Peyer's patch (tissue), 4 donors: Measurements from ENCODE around the gene CTCFL. TPM values are rescaled to one million over a fixed set of nuclear protein-coding genes. Genes with fewer than 3 reads are reported as not detected.
"Not testable (repeated sequence)": the region's sequence is repeated elsewhere in the genome, so short reads cannot be mapped to it uniquely, and the experiment has no call there.

Experiments
- DNase-seq, 3 donors: peaks; one replicate each; pipeline ENCODE4 v3.0.0-alpha.2; 2017 to 2019
- H3K27ac ChIP-seq, 4 donors: fragments of 200-600 bp; sonication (generic); one replicate each; pipeline ENCODE4 v1.5.1; 2016 to 2019
- H3K27me3 ChIP-seq, 2 donors: fragments of 200-600 bp; sonication (generic); one replicate each; pipeline ENCODE4 v1.5.1; 2019
- H3K36me3 ChIP-seq, 3 donors: fragments of 200-600 bp; sonication (generic); one replicate each; pipeline ENCODE4 v1.5.1; 2016 to 2019
- H3K4me1 ChIP-seq, 4 donors: fragments of 200-600 bp; sonication (generic); one replicate each; pipeline ENCODE4 v1.5.1; 2016 to 2019
- H3K4me3 ChIP-seq, 4 donors: fragments of 200-600 bp; sonication (generic); 1 replicate in 3 of 4; 2 replicates in 1 of 4; pipeline ENCODE4 v1.5.1; 2016 to 2019; ENCODE audit warnings: mild to moderate bottlenecking in 1 of 4
- H3K9me3 ChIP-seq, 4 donors: fragments of 200-600 bp; sonication (generic); one replicate each; pipeline ENCODE4 v1.5.1; 2016 to 2019; ENCODE audit warnings: mild to moderate bottlenecking in 1 of 4
- CTCF ChIP-seq, 6 experiments: fragments of 450-650 bp in 4 of 6; fragments of 200-600 bp in 2 of 6; sonication (generic) in 1 of 6; IDR thresholded peaks; one replicate each; pipeline ENCODE4 v1.5.1; 2017 to 2019; ENCODE audit warnings: antibody characterized with exemption in 6 of 6, mild to moderate bottlenecking in 3 of 6, moderate library complexity in 1 of 6
- POLR2A ChIP-seq, 2 donors: fragments of 450-650 bp; IDR thresholded peaks; one replicate each; pipeline ENCODE4 v1.5.1; 2017; ENCODE audit warnings: antibody characterized with exemption in 2 of 2, mild to moderate bottlenecking in 2 of 2, moderate library complexity in 2 of 2
- total RNA-seq, 4 donors: library from RNA; depleted of rRNA; stranded (reverse); fragments of >200 nt; gene quantifications; one replicate each; pipeline ENCODE4 v1.1.0, GENCODE V29; 2016

Gene CTCFL
- total RNA-seq, 4 donors from 2014 or later: not detected

GRCh38 chr20:57513199-57513598 lies 11.7 kb downstream of the CTCFL start:
- TF ChIP-seq POLR2A (IDR thresholded peaks at IDR 0.05) (no peak), CTCF (IDR thresholded peaks at IDR 0.05) (no peak)
- DNase-seq: no peak

GRCh38 chr20:57512432-57512831 lies 12.5 kb downstream of the CTCFL start:
- H3K27me3 ChIP-seq: no peaks in the 10 kb centered on the region
- no peak overlapping the region for H3K27ac ChIP-seq
- DNase-seq: no peak
- H3K4me1 ChIP-seq: no peaks in the 10 kb centered on the region
- H3K36me3 ChIP-seq: no peaks in the 10 kb centered on the region
- H3K9me3 ChIP-seq: no peaks in the 10 kb centered on the region
- TF ChIP-seq POLR2A (IDR thresholded peaks at IDR 0.05): no peak
- TF ChIP-seq CTCF (IDR thresholded peaks at IDR 0.05): no peak
- no peak overlapping the region for H3K4me3 ChIP-seq

More at GRCh38 chr20:57513199-57513598, 11.7 kb downstream of the CTCFL start:
- Histone ChIP-seq H3K36me3 (no peaks in the 10 kb centered on the region), H3K27ac (no peak overlapping the region), H3K27me3 (no peaks in the 10 kb centered on the region), H3K4me1 (no peaks in the 10 kb centered on the region), H3K4me3 (no peak overlapping the region), H3K9me3 (no peaks in the 10 kb centered on the region)

GRCh38 chr20:57511709-57512108 lies 13.2 kb downstream of the CTCFL start:
- not testable (repeated sequence) for DNase-seq, H3K27me3 ChIP-seq, H3K9me3 ChIP-seq, H3K4me3 ChIP-seq, H3K36me3 ChIP-seq, H3K27ac ChIP-seq, H3K4me1 ChIP-seq

- DNase-seq: no peak
- Histone ChIP-seq H3K27me3 (no peaks in the 10 kb centered on the region), H3K4me1 (no peaks in the 10 kb centered on the region), H3K36me3 (no peaks in the 10 kb centered on the region), H3K4me3 (no peak overlapping the region), H3K27ac (no peak overlapping the region), H3K9me3 (no peaks in the 10 kb centered on the region)
- TF ChIP-seq POLR2A (IDR thresholded peaks at IDR 0.05) (no peak), CTCF (IDR thresholded peaks at IDR 0.05) (peak in 3 of 6 experiments; percentile 9 to 23 (median 21))
Measured at GRCh38 chr20:57509665-57510237, 15.2 kb downstream of the CTCFL start.

GRCh38 chr20:57508831-57509230 lies 16.1 kb downstream of the CTCFL start:
- no peak overlapping the region for H3K27ac ChIP-seq

GRCh38 chr20:57508381-57508780 lies 16.6 kb downstream of the CTCFL start:
- no peaks in the 10 kb centered on the region for H3K4me1 ChIP-seq
- no peak for TF ChIP-seq POLR2A (IDR thresholded peaks at IDR 0.05)
- TF ChIP-seq CTCF (IDR thresholded peaks at IDR 0.05): no peak
- no peak for DNase-seq
- H3K36me3 ChIP-seq: no peaks in the 10 kb centered on the region
- H3K9me3 ChIP-seq: no peaks in the 10 kb centered on the region
- no peaks in the 10 kb centered on the region for H3K27me3 ChIP-seq
- no peak overlapping the region for H3K27ac ChIP-seq
- H3K4me3 ChIP-seq: no peak overlapping the region

More at GRCh38 chr20:57508831-57509230, 16.1 kb downstream of the CTCFL start:
- Histone ChIP-seq H3K4me1 (no peaks in the 10 kb centered on the region), H3K4me3 (no peak overlapping the region), H3K27me3 (no peaks in the 10 kb centered on the region), H3K36me3 (no peaks in the 10 kb centered on the region), H3K9me3 (no peaks in the 10 kb centered on the region)
- DNase-seq: no peak
- TF ChIP-seq CTCF (IDR thresholded peaks at IDR 0.05): no peak
